GM18868 (cell line): Measurements from ENCODE around the gene NEDD9.
A peak's percentile ranks its signal among the peaks of the same experiment; 100 is the strongest.

ENCODE experiments used
- ATAC-seq: cut with Tn5 transposase; IDR thresholded peaks from one replicate; pipeline ENCODE4 v1.9.1; 2021; ENCODE audit warnings: mild to moderate bottlenecking, moderate library complexity; ENCODE audit not compliant: unreplicated experiment

The NEDD9 gene

DNA sequence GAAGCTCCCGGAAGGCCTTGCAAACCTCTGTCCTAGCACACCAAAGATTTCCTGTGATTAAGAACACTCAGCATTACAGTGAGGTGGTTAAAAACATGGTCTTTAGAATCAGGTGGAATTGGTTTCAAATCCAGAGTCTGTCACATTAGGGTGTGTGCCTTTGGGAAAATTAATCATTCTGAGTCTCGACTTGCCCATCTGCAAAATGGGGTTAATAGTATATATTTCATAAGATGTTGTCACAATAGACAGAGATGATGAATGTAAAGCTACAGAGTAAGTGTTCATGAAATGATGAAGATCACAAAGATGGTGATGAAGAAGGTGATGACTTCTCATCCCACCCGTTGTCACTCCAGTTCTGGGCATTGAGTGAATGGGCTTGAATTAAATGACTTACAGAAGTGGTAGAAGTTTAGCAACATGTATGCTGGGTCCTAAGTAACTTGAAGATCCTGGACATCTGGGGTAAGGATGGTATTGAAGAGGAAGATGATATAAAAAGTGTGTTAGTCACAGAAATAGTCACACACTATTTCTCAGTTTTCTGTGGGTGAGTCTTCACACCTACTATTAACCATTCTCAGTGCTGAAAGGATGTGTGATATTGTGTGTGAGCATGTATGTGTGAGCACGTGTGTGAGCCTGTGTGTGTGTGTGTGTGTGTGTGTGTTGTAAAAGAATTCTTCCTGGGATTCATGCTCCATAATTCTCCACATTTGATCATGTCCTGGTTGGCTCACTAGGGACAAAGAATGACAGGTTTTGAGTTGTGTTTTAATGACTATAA is 28.0 kb upstream of the NEDD9 start:
- no peak for ATAC-seq

DNA sequence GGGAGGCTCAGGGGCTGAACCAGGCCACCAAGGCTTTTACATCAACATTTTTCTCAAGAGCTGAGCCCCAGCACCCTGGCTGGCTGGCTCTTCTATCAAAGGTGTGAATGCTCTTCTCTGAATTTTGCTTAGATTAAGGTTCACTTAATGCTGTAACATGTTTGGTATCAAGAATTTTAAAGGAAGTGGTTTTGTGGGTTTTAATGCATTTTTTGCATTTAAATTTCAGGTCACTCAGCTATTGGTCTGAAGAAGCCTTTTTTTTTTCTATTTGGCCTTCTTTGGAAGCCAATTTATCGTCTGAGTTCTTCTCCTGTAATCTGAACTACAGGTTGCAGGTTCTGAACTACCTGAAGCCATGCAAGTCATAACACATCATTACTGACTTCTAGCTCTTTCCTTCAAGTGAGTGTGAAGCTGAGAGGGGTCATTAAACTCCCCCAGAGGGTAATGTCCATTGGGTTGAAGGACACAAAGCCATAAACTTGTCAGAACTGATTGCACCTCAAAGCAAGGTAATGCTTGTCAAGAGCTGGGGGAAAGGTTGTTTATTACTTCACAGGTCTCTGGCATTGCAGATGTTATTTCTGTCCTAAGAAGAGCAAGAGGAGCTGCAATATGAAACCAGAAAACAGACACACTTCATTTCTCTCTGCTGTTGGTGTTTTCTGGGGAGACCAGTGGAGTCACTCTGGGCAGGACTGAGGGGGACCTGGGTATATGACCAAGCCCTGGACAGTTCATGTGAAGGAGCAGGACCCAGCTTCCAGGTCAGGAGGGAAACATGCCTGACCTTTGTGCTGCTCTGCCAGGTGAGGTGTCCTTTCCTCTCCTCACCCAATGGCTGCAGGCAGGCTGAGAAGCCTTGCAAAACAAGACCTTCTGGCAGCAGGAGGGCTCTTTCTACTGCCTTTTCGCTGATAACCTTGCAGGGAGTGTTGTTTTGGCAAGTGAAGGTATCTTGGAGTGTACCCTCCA is 26.1 kb upstream of the NEDD9 start:
- peak; percentile 59 for ATAC-seq

DNA sequence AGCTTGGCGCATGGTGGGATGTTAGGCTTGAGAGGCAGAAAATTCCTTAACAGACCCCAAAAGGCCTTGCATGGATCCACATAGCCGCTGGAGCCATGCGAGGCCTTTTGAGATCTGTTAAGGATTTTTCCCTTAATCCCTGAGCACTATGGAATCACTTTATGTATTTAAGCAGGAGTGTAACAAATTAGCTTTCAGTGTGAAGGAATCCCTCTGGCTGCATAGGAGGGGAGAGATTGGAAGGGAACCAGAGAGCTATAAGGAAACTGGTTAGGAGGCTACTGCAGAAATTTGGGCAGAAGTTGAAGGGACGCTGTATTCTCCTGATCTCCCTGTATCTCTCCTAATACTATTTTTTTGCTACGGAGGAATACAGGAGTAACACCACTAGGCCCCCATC is 23.1 kb upstream of the NEDD9 start:
- ATAC-seq = no peak

DNA sequence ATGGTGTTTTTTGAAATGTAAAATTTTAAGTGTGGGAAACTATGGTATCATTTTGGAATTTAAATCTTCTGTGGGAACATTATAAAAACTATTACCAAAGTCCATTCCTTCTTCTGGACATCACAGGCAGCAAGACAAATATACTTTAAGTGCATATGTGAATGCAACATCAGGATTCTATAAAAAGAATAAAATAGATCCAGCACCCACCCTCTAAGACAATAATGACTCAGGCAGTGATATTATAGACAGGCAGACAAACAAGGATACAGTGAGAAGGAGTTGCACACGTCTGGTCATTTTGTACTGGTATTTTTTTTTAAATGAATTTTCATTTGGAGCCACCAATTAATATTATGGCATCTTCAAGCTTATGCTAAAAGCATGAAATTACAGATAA is 21.1 kb upstream of the NEDD9 start:
- no peak for ATAC-seq

DNA sequence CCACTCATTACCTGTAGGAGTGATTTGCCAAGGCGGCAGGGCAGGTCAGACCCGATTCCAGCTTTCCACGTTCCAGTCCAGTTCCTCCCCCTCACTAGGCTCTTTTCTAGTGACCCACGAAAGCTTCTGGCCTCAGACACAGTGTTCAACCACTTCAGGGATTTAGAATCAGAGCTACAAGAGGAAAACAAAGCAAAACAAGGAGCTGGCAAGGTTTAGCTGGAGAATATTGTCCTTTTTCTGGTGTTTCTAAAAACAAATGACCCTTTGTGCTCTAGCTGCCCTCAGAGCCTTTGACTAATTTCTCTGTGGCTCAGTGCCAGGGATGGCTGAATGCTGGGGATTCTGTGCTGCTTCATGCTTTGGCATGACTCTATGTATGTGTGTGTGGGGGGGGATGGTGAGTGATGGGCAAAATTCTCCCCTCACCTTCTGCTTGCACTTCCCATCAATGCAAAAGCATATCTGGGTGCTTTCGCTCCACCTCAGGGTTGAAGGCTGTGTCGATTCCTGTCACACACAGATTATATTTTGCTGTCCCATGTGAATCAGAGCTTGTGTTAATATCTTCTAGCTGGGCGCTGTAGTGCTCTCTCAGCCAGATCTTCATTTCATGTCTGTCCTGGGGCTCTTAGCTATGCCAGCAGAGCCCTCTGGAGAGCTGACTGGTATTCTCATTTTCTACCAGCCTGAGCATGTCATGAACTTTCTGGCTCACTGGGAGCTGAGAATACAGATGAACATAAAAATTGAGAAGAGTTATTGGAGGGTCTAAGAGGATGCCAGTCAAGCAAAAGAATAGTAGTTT is 19.3 kb upstream of the NEDD9 start:
- ATAC-seq = no peak

DNA sequence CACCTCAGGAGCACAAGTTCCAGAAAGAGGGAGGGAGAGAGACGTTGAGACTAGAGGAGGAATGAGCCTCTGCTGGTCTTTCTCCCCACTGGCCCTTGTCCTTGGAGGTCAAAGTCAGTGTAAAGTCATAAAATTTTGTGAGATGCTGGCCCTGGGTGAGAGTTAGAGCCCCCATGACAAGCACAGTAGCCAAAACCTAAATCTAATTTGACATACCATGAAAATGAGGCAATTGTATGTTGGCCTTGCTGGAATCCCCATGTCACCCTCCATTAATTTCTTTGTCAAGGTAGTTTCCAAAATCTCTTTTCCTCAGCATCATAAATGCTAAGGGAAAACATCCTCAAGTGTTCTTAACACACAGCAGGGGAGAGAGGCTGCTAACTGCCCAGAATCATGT is 17.6 kb upstream of the NEDD9 start:
- ATAC-seq = no peak

DNA sequence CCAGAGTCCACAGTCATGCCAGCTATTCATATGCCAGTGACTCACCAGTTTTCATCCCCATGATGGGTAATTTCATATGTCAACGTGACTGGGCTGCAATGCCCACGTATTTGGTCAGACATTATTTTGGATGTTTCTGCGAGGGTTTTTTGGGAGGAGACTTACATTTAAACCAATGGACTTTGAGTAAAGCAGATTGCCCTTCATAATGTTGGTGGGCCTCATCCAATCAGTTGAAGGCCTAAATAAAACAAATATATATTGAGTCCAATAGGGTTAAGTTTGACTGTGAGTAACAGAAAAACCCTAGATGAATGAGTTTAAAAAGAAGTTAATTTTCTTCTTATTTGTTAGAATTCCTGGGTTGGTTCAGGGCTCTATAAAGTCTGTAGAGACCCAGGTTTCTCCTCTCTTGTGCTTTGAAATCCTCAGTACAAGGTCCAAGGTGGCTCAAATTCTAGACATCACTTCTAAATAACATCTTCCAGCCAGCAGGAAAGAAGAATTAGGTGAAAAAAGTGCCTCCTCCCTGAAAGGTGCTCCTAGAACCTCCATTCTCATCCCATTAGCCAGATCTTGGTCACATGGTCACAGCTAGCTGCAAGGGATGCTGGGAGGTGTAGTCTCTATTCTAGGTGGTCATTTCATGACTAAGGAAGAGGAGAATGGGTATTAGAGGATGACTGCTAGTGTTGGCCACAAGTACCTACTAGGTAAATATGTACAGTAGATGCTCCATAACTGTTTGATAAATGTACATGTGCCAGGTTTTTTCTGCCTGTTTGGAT is 16.7 kb upstream of the NEDD9 start:
- ATAC-seq = no peak

DNA sequence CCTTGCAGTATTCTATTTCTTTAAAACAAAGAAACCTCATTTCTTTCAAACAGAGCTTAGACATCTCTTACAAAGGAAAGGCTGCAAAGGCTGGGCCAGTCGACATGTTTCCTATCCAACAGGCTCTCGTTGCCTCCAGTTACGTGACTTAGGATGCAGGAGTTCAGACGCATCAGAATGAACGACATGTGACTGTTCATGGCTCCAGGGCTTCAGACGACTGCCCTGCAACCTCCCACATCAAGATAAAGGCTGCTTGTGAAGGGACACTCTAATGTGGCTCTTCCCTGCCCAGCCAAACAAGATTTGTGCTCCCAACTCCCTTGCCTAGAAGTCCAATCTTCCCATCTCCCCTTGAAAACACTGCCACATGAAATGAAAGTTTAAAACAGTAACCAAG is 14.3 kb upstream of the NEDD9 start:
- no peak for ATAC-seq

DNA sequence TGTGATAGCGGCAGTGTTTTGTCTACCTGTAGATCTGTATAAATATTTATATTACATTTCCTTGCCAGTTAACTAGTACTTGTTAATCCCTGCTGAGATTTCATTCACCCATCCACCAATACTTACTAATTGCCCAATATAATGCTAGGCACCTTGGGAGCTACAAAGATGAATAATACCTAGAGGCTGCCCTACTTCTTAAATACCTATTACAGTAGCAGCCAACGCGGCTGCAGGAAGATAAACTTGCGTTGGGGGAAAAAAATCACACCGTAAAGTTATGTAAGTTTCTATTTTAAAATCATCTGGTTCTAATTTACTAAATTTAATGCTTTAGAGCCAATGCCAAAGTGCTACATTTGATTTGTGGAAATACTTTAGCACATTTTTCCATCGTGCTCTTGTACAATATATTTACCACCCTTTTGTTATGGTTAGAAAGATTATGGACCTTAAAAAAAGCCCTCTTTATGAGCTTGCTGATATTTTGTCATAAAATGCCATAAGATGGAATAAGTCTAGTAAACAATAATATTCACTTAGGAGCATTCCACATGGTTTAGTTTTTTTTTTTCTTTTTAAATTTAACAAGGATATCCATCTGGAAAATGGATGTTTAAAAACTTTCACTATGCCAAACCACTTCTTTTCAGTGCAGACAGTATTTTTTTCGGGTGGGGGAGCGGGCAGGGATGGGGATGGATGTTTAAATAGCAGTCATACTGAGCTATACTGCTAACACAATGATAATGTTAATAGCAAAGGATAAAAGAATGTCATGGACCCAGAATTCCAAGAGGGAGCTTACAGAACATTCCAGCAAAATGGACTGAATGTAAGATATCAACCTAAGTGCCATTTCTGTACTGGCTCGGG is 13.2 kb upstream of the NEDD9 start:
- ATAC-seq = no peak

DNA sequence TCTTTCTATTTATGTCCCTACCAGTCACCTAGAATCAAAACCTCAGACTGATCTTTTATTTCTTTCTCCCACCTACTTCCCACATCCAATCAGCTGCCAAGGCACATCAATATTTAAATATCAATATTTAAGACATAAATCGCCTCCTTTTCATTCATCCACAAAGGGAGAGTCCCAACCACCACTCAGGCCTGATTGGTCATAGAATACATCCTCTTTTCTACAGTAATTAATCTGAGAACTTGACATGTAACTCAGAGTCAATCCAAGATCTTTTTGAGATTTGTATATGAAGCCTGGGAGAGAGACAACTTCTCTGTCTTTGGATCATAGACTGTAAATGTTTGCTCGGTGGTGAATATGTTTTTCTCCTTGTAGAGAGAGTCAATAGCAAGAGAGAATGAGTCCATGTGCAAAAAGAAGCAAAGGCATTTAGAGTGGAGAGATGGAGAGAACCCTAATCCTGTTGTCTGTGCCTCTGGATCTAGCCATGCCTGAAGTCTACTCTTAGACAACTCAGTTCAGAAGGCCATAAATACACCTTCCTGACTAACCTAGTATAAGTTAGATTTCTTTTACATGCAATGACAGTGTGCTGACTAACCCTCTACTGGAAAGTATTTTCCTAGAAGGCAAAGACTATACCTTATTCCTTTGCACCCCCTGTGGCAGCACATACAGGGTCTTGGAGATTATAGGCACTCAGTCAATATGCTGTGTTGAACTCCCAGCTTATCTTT is 12.1 kb upstream of the NEDD9 start:
- no peak for ATAC-seq

DNA sequence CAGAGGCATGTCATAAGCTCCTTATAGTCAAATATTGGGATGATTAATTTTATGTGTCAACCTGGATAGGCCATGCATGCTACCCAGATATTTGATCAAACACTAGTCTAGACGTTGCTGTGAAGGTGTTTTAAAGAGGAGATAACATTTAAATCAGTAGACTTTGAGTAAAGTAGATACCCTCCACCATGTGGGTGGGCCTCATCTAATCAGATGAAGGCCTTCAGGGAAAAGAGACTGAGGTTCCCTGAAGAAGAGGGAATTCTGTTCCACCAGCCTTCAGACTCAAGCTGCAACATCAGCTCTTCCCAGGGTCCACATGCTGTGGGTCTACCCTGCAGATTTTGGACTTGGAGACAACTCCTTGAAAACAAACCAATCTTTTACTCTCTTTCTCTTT is 11.4 kb upstream of the NEDD9 start:
- ATAC-seq = no peak

DNA sequence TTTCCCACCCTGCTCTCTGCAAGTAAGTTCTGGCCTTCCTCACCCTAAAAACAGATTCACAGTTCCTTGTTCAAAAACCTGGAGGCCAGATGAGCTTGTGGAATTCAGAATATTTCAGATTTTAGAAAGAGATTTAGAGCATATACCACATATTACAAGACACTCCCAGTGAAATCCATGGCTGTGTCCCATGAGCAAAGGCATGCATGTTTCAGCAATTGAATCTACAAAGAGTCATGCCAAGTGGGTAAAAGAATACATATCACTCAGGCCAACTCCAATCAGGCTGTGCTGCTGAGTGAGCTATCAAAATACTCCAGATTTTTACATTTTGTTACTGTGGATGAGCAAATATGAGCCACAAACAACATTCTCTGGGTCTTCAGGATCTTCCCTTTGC is 10.2 kb upstream of the NEDD9 start:
- no peak for ATAC-seq

DNA sequence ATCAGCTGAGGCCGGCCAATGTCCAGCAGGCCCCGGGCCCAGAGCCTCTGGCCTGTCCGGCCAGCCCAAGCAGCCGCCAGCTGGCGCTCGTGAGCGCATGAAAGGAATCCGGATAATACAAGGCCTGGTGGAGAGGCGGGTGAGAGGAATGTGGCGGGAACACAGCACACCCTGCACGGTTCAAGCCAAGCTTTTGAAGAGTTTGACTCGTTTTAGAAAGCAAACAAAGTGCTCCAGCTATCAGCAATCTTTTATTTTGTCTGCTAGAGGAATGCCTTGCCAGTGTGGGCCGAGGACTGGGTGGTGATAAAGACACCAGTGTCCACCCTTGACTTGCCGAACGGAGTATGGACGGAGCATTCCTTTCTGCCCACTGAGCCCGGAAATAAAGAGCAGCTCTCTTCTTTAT is 9.3 kb upstream of the NEDD9 start:
- no peak for ATAC-seq

DNA sequence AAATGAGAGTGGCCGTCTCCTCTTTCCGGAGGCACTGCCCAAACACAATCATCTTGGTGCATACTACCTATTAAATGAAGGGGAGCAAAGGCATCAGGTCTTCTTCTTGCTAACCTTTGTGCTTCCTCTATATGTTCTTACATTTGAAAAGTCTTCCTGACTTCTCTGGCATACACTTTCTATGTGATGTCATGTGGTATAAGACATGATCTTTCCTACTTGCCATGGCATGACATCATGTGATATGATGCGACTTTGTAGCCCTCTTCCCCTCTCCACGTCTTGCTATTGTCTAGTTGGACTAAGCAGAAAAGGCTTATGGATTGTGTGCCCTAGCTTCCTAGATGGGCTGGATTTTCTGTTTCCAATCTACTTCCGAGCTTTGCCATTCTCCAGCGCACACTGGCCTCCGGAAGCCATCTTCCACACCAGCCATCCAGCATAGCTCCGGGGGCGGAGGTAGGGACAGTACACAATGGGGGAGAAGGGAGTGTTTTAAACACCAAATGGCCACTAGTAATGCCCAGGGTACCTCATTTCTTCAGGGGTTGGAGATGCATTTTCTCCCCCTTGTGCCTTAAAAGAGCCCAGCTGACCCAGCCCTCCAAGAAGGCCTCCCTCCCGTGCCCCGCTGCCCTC is 8.8 kb upstream of the NEDD9 start:
- no peak for ATAC-seq

DNA sequence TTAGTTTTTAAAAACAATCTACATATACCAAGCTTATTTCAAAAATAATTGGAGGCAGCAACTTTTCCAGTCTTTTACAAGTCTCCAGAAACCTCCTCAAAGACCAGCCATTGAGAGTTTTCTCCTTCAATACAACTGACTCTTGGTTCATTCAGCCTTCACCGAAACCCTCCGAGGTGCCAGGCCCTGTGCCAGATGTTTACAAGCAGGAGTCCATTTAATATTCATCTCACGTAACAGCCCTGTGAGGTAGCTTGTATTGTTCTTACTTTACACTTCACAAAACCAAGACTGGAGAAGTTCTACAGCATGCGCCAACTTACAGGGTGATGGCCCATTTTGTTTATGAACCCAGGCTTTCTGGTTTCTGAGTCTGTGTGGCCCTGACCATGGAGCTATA is 5.5 kb upstream of the NEDD9 start:
- ATAC-seq = no peak

DNA sequence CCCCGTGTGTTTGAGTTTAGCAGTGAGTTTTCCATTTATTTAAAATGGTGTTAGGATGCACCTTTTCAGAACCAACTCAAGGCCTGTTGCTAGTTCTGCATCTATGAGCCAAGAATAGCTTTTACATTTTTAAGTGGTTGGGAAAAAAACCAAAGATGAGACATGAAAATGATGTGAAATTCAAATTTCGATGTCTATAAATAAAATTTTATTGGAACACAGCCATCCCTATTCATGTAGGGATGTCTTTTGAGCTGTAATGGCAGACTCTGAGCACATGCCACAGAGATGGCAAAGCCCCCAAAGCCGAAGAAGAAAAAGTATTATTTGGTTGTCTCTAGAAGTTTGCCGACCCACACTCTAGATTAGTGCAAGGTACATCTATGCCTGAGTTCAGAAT is 5.0 kb upstream of the NEDD9 start:
- ATAC-seq = no peak

DNA sequence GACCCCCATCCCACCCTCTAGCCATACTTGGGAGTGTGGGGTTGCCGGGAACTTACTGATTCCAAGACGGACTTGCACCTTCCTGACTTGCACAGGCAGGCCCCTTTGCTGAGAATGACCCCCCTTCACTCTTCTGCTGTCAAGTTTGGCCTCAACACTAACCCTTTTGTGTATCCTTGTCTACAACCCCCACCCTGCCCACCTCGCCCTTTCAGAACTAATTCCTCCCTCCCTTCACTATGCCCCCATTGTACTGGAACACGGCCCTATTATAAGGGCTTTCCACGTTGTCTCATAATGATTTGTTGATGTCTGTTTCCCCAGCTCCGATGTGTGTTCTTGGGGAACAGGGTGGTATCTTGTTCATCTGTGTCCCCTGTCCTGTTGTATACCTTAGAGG is 4.4 kb upstream of the NEDD9 start:
- no peak for ATAC-seq

DNA sequence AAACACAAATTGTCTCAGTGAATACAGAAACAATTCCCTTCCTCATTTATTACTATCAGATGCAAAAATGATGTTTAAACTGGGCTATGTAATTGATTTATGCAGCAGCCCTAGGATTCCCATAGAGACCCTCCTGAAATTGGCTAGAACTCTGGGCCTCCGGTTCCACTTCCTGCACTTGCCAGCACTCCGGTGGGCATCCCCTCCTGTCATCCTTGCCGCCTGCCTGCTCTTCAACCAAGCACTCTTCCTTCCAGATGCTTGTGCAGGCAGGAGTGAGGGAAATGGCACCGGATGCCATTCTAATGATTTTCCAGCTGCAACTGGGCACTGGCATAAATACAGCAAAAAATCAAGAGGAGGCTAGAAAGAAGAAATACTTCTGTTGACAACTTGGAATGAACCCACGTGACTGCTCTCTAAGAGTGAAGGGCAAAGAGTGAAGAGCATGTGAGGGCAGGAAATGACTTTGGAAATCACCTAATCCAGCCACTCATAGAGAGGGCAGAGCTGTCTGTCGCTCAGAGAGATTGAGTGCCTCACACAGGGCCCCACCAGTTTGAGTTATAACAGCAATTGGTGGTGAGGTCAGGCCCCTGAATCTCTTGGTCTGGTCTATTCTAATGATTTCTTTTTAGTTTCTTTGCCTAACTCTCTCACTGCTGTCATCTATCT is 3.7 kb upstream of the NEDD9 start:
- ATAC-seq = peak; percentile 44
